ENCODE data around the gene ADAMTSL3.

DNA sequence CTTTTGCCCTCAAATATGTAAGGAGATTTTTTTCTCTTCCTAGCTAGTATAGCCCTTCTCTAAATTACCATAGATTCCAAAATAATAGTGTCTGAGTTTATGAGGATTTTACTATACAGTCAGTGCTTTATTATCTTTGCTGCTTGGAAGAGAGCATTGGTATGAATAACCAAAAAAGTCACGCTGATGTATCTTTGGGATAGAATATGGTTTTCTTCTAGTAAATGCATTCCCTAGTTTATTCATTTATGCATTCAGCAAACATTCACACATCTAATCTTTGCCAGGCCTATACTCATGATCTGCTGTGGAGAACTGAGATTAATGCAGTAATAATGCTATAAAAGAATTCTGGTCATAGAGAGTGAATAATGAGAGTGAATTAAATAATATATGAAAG is 356.3 kb downstream of the ADAMTSL3 start:
- no peak for TF ChIP-seq CTCF (IDR thresholded peaks at IDR 0.05; ENCODE audit: control extremely low read depth in 1 of 3, insufficient read depth in 1 of 3, low read depth in 1 of 3, low read length in 3 of 3)
- no peak for TF ChIP-seq POLR2AphosphoS5 (IDR thresholded peaks at IDR 0.05; ENCODE audit: low read depth, low read length)
- TF ChIP-seq TAF1 (IDR thresholded peaks at IDR 0.05; ENCODE audit: low read depth, low read length) = no peak
